ENCODE data around the gene IFNAR2. TPM values are rescaled to one million over a fixed set of nuclear protein-coding genes. Genes with fewer than 3 reads are reported as not detected.
A peak's percentile ranks its signal among the peaks of the same experiment; 100 is the strongest.

IFNAR2 gene
- total and polyA plus RNA-seq, 2 donors (not counting 1 experiment from before 2014, with no cell fraction given): 5.6 to 24.3 TPM

- H3K36me3 ChIP-seq (ENCODE audit: control insufficient read depth, insufficient read depth, low read length): peaks cover 8% of the 10 kb centered on the region
- TF ChIP-seq CTCF (conservative IDR thresholded peaks at IDR 0.05 in 1 of 2, IDR thresholded peaks at IDR 0.05 in 1 of 2; ENCODE audit: low read depth in 1 of 2, low read length in 2 of 2) (no peak), EZH2 (IDR thresholded peaks at IDR 0.05; ENCODE audit: low read length, missing control alignments) (no peak)
- no peak for DNase-seq (ENCODE audit: low read depth in 2 of 2)
- no peaks in the 10 kb centered on the region for H4K20me1 ChIP-seq (ENCODE audit: control insufficient read depth, extremely low read depth, insufficient read depth, low read length)
- peak overlapping the region; percentile 71 for H3K4me2 ChIP-seq (ENCODE audit: extremely low read depth, insufficient read depth, low read length)
- H3K4me1 ChIP-seq (ENCODE audit: control insufficient read depth, extremely low read depth, insufficient read depth, low read length): peaks cover 5% of the 10 kb centered on the region
- H3K27ac ChIP-seq (ENCODE audit: insufficient read depth, low read length): no peak overlapping the region
- no peaks in the 10 kb centered on the region for H3K9me3 ChIP-seq (ENCODE audit: control insufficient read depth, insufficient read depth, low read depth, low read length)
- no peak overlapping the region for H2AFZ ChIP-seq (ENCODE audit: low read length)
- H3K9ac ChIP-seq (ENCODE audit: insufficient read depth, low read length): no peak overlapping the region
- H3K27me3 ChIP-seq (ENCODE audit: control insufficient read depth, insufficient read depth, low read length): no peaks in the 10 kb centered on the region
- H3K4me3 ChIP-seq (replicated peaks in 1 of 4; ENCODE audit: control extremely low read depth in 1 of 4, insufficient read depth in 1 of 4, low read depth in 3 of 4, low read length in 4 of 4): peak overlapping the region; percentile 68 to 90 (median 70)
- H3K79me2 ChIP-seq (ENCODE audit: control insufficient read depth, insufficient read depth, low read length): peaks cover 4% of the 10 kb centered on the region
Measured at GRCh38 chr21:33267250-33267649, 37.5 kb downstream of the IFNAR2 start.

- H3K9me3 ChIP-seq (ENCODE audit: control insufficient read depth, insufficient read depth, low read depth, low read length): no peaks in the 10 kb centered on the region
- no peak overlapping the region for H3K4me2 ChIP-seq (ENCODE audit: extremely low read depth, insufficient read depth, low read length)
- H3K4me1 ChIP-seq (ENCODE audit: control insufficient read depth, extremely low read depth, insufficient read depth, low read length): peaks cover 5% of the 10 kb centered on the region
- H3K27me3 ChIP-seq (ENCODE audit: control insufficient read depth, insufficient read depth, low read length): no peaks in the 10 kb centered on the region
- no peak for DNase-seq (ENCODE audit: low read depth in 2 of 2)
- H3K36me3 ChIP-seq (ENCODE audit: control insufficient read depth, insufficient read depth, low read length): peaks cover 8% of the 10 kb centered on the region
- no peak overlapping the region for H3K9ac ChIP-seq (ENCODE audit: insufficient read depth, low read length)
- peaks cover 4% of the 10 kb centered on the region for H3K79me2 ChIP-seq (ENCODE audit: control insufficient read depth, insufficient read depth, low read length)
- H3K27ac ChIP-seq (ENCODE audit: insufficient read depth, low read length): no peak overlapping the region
- no peak for TF ChIP-seq CTCF (conservative IDR thresholded peaks at IDR 0.05 in 1 of 2, IDR thresholded peaks at IDR 0.05 in 1 of 2; ENCODE audit: low read depth in 1 of 2, low read length in 2 of 2)
- TF ChIP-seq EZH2 (IDR thresholded peaks at IDR 0.05; ENCODE audit: low read length, missing control alignments): no peak
- H2AFZ ChIP-seq (ENCODE audit: low read length): no peak overlapping the region
- H3K4me3 ChIP-seq (replicated peaks in 1 of 4; ENCODE audit: control extremely low read depth in 1 of 4, insufficient read depth in 1 of 4, low read depth in 3 of 4, low read length in 4 of 4): no peak overlapping the region
- no peaks in the 10 kb centered on the region for H4K20me1 ChIP-seq (ENCODE audit: control insufficient read depth, extremely low read depth, insufficient read depth, low read length)
Measured at GRCh38 chr21:33268393-33268736, 38.6 kb downstream of the IFNAR2 start.

DNA sequence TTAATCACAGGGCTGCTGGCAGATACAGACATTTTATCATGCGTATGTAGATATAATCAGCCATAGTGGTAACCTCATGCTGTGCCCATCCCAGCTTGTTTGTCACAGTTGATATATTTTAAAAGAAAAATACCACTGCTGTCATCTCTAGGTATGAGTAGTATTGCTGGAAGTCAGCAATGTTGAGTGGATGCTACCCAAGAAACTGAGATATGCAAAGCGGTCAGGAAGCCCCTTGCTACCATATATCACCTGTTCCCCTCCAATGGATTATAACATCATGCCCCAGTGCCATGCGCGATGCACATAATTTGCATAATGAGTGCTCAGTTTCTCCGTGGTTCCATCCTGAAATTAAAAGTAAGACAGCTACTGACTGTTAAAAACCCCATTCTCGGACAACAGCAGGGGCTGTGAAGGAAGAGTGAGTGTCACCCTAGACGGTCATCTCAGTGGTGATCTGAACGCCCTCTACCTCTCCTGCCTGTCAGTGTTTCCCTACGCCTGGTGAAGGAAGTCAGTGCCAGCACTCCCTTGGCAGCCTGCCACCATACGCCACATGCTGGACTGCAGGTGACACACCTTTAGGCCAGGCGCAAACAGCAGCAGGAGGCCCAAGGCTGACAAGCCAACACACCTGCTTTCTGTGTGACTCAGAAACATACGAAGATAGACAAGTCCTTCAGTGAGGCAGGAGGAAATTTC is 39.2 kb downstream of the IFNAR2 start:
- peaks cover 5% of the 10 kb centered on the region for H3K4me1 ChIP-seq (ENCODE audit: control insufficient read depth, extremely low read depth, insufficient read depth, low read length)
- H3K27ac ChIP-seq (ENCODE audit: insufficient read depth, low read length): no peak overlapping the region
- H3K27me3 ChIP-seq (ENCODE audit: control insufficient read depth, insufficient read depth, low read length): no peaks in the 10 kb centered on the region
- H3K4me3 ChIP-seq (replicated peaks in 1 of 4; ENCODE audit: control extremely low read depth in 1 of 4, insufficient read depth in 1 of 4, low read depth in 3 of 4, low read length in 4 of 4): no peak overlapping the region
- no peak for TF ChIP-seq CTCF (conservative IDR thresholded peaks at IDR 0.05 in 1 of 2, IDR thresholded peaks at IDR 0.05 in 1 of 2; ENCODE audit: low read depth in 1 of 2, low read length in 2 of 2)
- no peak for TF ChIP-seq EZH2 (IDR thresholded peaks at IDR 0.05; ENCODE audit: low read length, missing control alignments)
- H3K9ac ChIP-seq (ENCODE audit: insufficient read depth, low read length): no peak overlapping the region
- no peaks in the 10 kb centered on the region for H4K20me1 ChIP-seq (ENCODE audit: control insufficient read depth, extremely low read depth, insufficient read depth, low read length)
- H3K9me3 ChIP-seq (ENCODE audit: control insufficient read depth, insufficient read depth, low read depth, low read length): no peaks in the 10 kb centered on the region
- H2AFZ ChIP-seq (ENCODE audit: low read length): no peak overlapping the region
- peaks cover 8% of the 10 kb centered on the region for H3K36me3 ChIP-seq (ENCODE audit: control insufficient read depth, insufficient read depth, low read length)
- H3K4me2 ChIP-seq (ENCODE audit: extremely low read depth, insufficient read depth, low read length): no peak overlapping the region
- H3K79me2 ChIP-seq (ENCODE audit: control insufficient read depth, insufficient read depth, low read length): peaks cover 4% of the 10 kb centered on the region
- DNase-seq (ENCODE audit: low read depth in 2 of 2): no peak

Data from fibroblast of lung (primary cell).